H1 (cell line): ENCODE measurements around the gene ARHGAP26. TPM values are rescaled to one million over a fixed set of nuclear protein-coding genes. Genes with fewer than 3 reads are reported as not detected.
A peak's percentile ranks its signal among the peaks of the same experiment; 100 is the strongest.

Source experiments
- CTCF ChIA-PET: fragments of 300-600 bp; sonication (Branson Sonifier 250); formaldehyde crosslinking; loops from one replicate; lab custom pipeline; 2021; ENCODE audit not compliant: partially characterized antibody; lab: Charles Lee
- POLR2A ChIA-PET: fragments of 300-600 bp; sonication (Branson Sonifier 250); formaldehyde crosslinking; loops from one replicate; lab custom pipeline; 2021; ENCODE audit warnings: inconsistent platforms; ENCODE audit not compliant: partially characterized antibody; lab: Charles Lee
- DNase-seq, 2 experiments: peaks; one replicate each; pipeline versions ENCODE4 v3.0.0 to v3.0.0-alpha.2; 2010 to 2022; ENCODE audit warnings: low spot score in 2 of 2, low read depth in 1 of 2, mixed read lengths in 1 of 2
- FAIRE-seq: peaks from 2 replicates; lab custom pipeline; 2011; peaks lifted over from hg19 to GRCh38; lab: Jason Lieb, UNC
- H2AFZ ChIP-seq: 2 replicates; pipeline ENCODE4 v1.8.1; 2012; ENCODE audit warnings: low read length, inconsistent platforms
- H2AK5ac ChIP-seq: 2 replicates; pipeline ENCODE4 v1.6.1; 2013; ENCODE audit warnings: low read depth, low read length
- H2BK120ac ChIP-seq: replicated peaks from 2 replicates; pipeline ENCODE3; 2013; ENCODE audit warnings: low read depth, low read length, inconsistent platforms
- H2BK12ac ChIP-seq: 2 replicates; pipeline ENCODE4 v1.6.1; 2013; ENCODE audit warnings: low read depth, low read length
- H2BK15ac ChIP-seq: 2 replicates; pipeline ENCODE4 v1.6.1; 2013; ENCODE audit warnings: low read length
- H2BK20ac ChIP-seq: 2 replicates; pipeline ENCODE4 v1.6.1; 2013; ENCODE audit warnings: low read length
- H2BK5ac ChIP-seq: 2 replicates; pipeline ENCODE4 v1.6.1; 2013; ENCODE audit warnings: low read depth, low read length
- H3K14ac ChIP-seq: 2 replicates; pipeline ENCODE4 v1.6.1; 2013; ENCODE audit warnings: inconsistent platforms; ENCODE audit not compliant: insufficient read length
- H3K18ac ChIP-seq: 2 replicates; pipeline ENCODE4 v1.6.1; 2013; ENCODE audit warnings: low read length; ENCODE audit errors: extremely low read depth
- H3K23ac ChIP-seq: 2 replicates; pipeline ENCODE4 v1.6.1; 2013; ENCODE audit warnings: inconsistent platforms; ENCODE audit not compliant: insufficient read length
- H3K23me2 ChIP-seq: 2 replicates; pipeline ENCODE4 v1.6.1; 2013; ENCODE audit warnings: low read depth, low read length
- H3K27ac ChIP-seq: 2 replicates; pipeline ENCODE4 v1.6.1; 2011; ENCODE audit warnings: low read depth, low read length, inconsistent platforms
- H3K27me3 ChIP-seq, 4 experiments: replicated peaks in 1 of 4; 1 replicate in 1 of 4; 2 replicates in 3 of 4; pipeline versions ENCODE4 v1.6.1 to v1.8.1; 2011 to 2013; ENCODE audit warnings: low read length in 3 of 4, mild to moderate bottlenecking in 3 of 4, inconsistent platforms in 2 of 4, mixed read lengths in 2 of 4, moderate library complexity in 1 of 4; ENCODE audit not compliant: control insufficient read depth in 3 of 4, insufficient read depth in 3 of 4; ENCODE audit errors: extremely low read depth in 1 of 4
- H3K36me3 ChIP-seq, 4 experiments: 2 replicates each; pipeline versions ENCODE4 v1.6.1 to v1.8.1; 2011 to 2013; ENCODE audit warnings: mild to moderate bottlenecking in 4 of 4, low read length in 3 of 4, moderate library complexity in 2 of 4, control low read depth in 1 of 4, inconsistent platforms in 1 of 4; ENCODE audit not compliant: insufficient read depth in 4 of 4, control insufficient read depth in 2 of 4
- H3K4ac ChIP-seq: replicated peaks from 2 replicates; pipeline ENCODE3; 2013; ENCODE audit warnings: low read length, low read depth, mixed read lengths, inconsistent platforms; ENCODE audit not compliant: insufficient read length
- H3K4me1 ChIP-seq, 4 experiments: replicated peaks in 1 of 4; 1 replicate in 1 of 4; 2 replicates in 3 of 4; pipeline versions ENCODE4 v1.6.1 to v1.8.1; 2011 to 2013; ENCODE audit warnings: low read length in 3 of 4, inconsistent platforms in 2 of 4, mixed read lengths in 1 of 4; ENCODE audit not compliant: insufficient read depth in 4 of 4, control insufficient read depth in 3 of 4
- H3K4me2 ChIP-seq, 2 experiments: 2 replicates each; pipeline versions ENCODE4 v1.6.1 to v1.8.1; 2011 to 2013; ENCODE audit warnings: low read depth in 2 of 2, low read length in 2 of 2, control low read depth in 1 of 2, inconsistent platforms in 1 of 2, mild to moderate bottlenecking in 1 of 2; ENCODE audit not compliant: insufficient read depth in 1 of 2
- H3K4me3 ChIP-seq, 4 experiments: fragments of 200-600, 300-600 bp in 1 of 4; sonication (generic), shearing (Covaris generic), sonication (Bioruptor Twin) in 1 of 4; 2 replicates each; pipeline versions ENCODE4 v1.5.1 to v1.8.1; 2011 to 2016; ENCODE audit warnings: low read length in 4 of 4, low read depth in 3 of 4, control low read depth in 2 of 4, inconsistent platforms in 2 of 4, mild to moderate bottlenecking in 2 of 4, mixed read lengths in 1 of 4, moderate library complexity in 1 of 4; ENCODE audit not compliant: insufficient read depth in 2 of 4; ENCODE audit errors: extremely low read depth in 1 of 4
- H3K56ac ChIP-seq: replicated peaks from 2 replicates; pipeline ENCODE3; 2013; ENCODE audit warnings: low read depth, mild to moderate bottlenecking, mixed read lengths, low read length, inconsistent platforms; ENCODE audit not compliant: insufficient read length
- H3K79me1 ChIP-seq: 2 replicates; pipeline ENCODE4 v1.6.1; 2013; ENCODE audit warnings: low read depth, low read length, control low read depth
- H3K79me2 ChIP-seq, 2 experiments: 2 replicates each; pipeline versions ENCODE4 v1.6.1 to v1.8.1; 2012 to 2013; ENCODE audit warnings: low read length in 2 of 2, mild to moderate bottlenecking in 2 of 2, inconsistent platforms in 1 of 2; ENCODE audit not compliant: insufficient read depth in 2 of 2, control insufficient read depth in 1 of 2
- H3K9ac ChIP-seq, 4 experiments: replicated peaks in 1 of 4; 1 replicate in 1 of 4; 2 replicates in 3 of 4; pipeline versions ENCODE4 v1.6.1 to v1.8.1; 2011 to 2013; ENCODE audit warnings: low read depth in 3 of 4, low read length in 3 of 4, control low read depth in 2 of 4, mild to moderate bottlenecking in 2 of 4, moderate library complexity in 2 of 4, inconsistent platforms in 1 of 4; ENCODE audit errors: extremely low read depth in 1 of 4
- H3K9me3 ChIP-seq, 2 experiments: 2 replicates each; pipeline versions ENCODE4 v1.6.1 to v1.8.1; 2012 to 2013; ENCODE audit warnings: mild to moderate bottlenecking in 2 of 2, moderate library complexity in 2 of 2, control low read depth in 1 of 2, inconsistent platforms in 1 of 2, low read depth in 1 of 2, low read length in 1 of 2, mixed read lengths in 1 of 2; ENCODE audit not compliant: insufficient read depth in 2 of 2
- H4K20me1 ChIP-seq, 2 experiments: replicated peaks in 1 of 2; 2 replicates each; pipeline versions ENCODE3 to v1.8.1; 2011 to 2013; ENCODE audit warnings: inconsistent platforms in 2 of 2, low read length in 2 of 2, mild to moderate bottlenecking in 1 of 2; ENCODE audit not compliant: insufficient read depth in 2 of 2, control insufficient read depth in 1 of 2
- H4K5ac ChIP-seq: 2 replicates; pipeline ENCODE4 v1.6.1; 2013; ENCODE audit warnings: low read length, low read depth, mixed read lengths, inconsistent platforms; ENCODE audit not compliant: insufficient read length
- H4K8ac ChIP-seq: 2 replicates; pipeline ENCODE4 v1.8.0; 2013; ENCODE audit warnings: mild to moderate bottlenecking, moderate library complexity, low read length, inconsistent platforms; ENCODE audit not compliant: insufficient read depth; ENCODE audit errors: extremely low read depth
- H4K91ac ChIP-seq: replicated peaks from 2 replicates; pipeline ENCODE3; 2013; ENCODE audit warnings: low read length, mixed read lengths, inconsistent platforms; ENCODE audit not compliant: insufficient read length
- CTCF ChIP-seq, 3 experiments: IDR thresholded peaks; 1 replicate in 2 of 3; 2 replicates in 1 of 3; pipeline versions ENCODE4 v1.5.1 to v1.6.1; 2011; ENCODE audit warnings: low read length in 3 of 3, mild to moderate bottlenecking in 3 of 3, inconsistent platforms in 2 of 3, low read depth in 1 of 3, moderate library complexity in 1 of 3; ENCODE audit not compliant: insufficient read depth in 1 of 3; ENCODE audit errors: control extremely low read depth in 1 of 3
- WGBS, 2 experiments: shearing (Covaris generic) in 1 of 2; methylation state at CpG; one replicate each; pipeline versions ENCODE4 v1.1.6 to v1.1.7; 2013 to 2015; ENCODE audit warnings: low lambda C conversion rate in 2 of 2, mixed read lengths in 2 of 2, inconsistent platforms in 1 of 2, low coverage in 1 of 2, missing lambda C conversion rate in 1 of 2; ENCODE audit not compliant: insufficient replicate concordance in 2 of 2, insufficient coverage in 1 of 2, insufficient read length in 1 of 2; ENCODE audit errors: extremely low coverage in 1 of 2, missing lambda C conversion rate in 1 of 2; 5-methylcytosine and 5-hydroxymethylcytosine counted together
- polyA plus RNA-seq, 7 experiments: library from polyadenylated mRNA; depleted of rRNA in 3 of 7; stranded (reverse) in 5 of 7; unstranded in 2 of 7; fragments of >200 nt in 5 of 7; fragments of 200-250 nt in 2 of 7; gene quantifications; 1 replicate in 5 of 7; 2 replicates in 1 of 7; 4 replicates in 1 of 7; pipeline versions ENCODE4 v1.2.1 to v1.2.3, GENCODE V29; 2011 to 2013; ENCODE audit warnings: missing spikeins in 2 of 7, mixed read lengths in 2 of 7
- total RNA-seq: library from RNA; stranded (reverse); fragmentation: NEBNext Ultra II Directional; extraction: Animal tissue kit (Norgen Biotek cat#: 25700); gene quantifications from 2 replicates; pipeline ENCODE4 v1.2.1, GENCODE V29; 2021
- TF ChIP-seq, protein P1 (sequence below): IDR thresholded peaks from 2 replicates; pipeline ENCODE4 v1.6.1; 2012; ENCODE audit warnings: low read length, inconsistent platforms

ARHGAP26 gene
- total and polyA plus RNA-seq, 2 of the 8 experiments (the other 6 are each of a cell fraction or from before 2014, with no cell fraction given), result 7.1 to 24.8 TPM

DNA sequence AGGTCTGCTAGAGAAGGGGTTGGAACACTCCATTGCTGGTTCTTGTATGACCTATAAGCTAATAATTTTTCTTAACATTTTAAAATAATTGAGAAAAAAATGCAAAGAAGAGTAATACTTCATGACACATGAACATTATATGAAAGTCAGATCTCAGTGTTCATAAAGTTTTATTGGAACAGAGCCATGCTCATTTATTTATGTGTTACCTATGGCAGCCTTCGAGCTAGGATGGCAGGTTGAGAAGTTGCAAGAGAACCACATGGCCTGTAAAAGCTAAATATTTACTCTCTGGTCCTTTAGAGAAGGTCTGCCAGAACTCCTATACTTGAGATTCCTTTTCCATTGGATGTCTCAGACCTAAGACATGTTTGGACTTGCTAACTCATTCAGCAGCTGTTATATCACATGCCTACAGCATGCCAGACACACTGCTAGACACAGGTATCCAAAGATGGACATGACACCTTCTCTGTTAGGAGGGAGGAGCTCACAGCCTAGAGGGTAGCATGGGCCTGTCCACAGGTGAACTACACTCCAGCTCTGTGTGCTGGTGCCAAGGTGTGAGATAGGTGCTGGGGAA lies 304.3 kb downstream of the ARHGAP26 start:
- no peaks in the 10 kb centered on the region for H3K79me2 ChIP-seq
- H2BK120ac ChIP-seq, result no peak overlapping the region
- no peak overlapping the region for H3K14ac ChIP-seq
- no peak for TF ChIP-seq CTCF (IDR thresholded peaks at IDR 0.05; ENCODE audit: control extremely low read depth in 1 of 3, insufficient read depth in 1 of 3, low read depth in 1 of 3, low read length in 3 of 3)
- TF ChIP-seq, protein P1, sequence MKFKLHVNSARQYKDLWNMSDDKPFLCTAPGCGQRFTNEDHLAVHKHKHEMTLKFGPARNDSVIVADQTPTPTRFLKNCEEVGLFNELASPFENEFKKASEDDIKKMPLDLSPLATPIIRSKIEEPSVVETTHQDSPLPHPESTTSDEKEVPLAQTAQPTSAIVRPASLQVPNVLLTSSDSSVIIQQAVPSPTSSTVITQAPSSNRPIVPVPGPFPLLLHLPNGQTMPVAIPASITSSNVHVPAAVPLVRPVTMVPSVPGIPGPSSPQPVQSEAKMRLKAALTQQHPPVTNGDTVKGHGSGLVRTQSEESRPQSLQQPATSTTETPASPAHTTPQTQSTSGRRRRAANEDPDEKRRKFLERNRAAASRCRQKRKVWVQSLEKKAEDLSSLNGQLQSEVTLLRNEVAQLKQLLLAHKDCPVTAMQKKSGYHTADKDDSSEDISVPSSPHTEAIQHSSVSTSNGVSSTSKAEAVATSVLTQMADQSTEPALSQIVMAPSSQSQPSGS, result no peak
- ChIA-PET CTCF (interaction anchor here (0.7 to 1.8 kb wide), 5 partner anchors 9 to 19 kb away, joined by 3 read pairs; no protein-coding TSS in a partner anchor), POLR2A (no interaction called here)
- WGBS, 2 experiments, result 96% methylated on average over 1 of the region's 1 CpG; no CpG with 5 or more reads in 1 of the 2 experiments
- H3K18ac ChIP-seq, result no peak overlapping the region
- H3K9ac ChIP-seq, result no peak overlapping the region; a peak in 1 of 7 replicates
- peaks cover 6 to 9% of the 10 kb centered on the region in 2 experiments; a peak in 2 of 4 replicates for H3K9me3 ChIP-seq
- no peaks in the 10 kb centered on the region for H3K79me1 ChIP-seq
- H2BK15ac ChIP-seq, result no peak overlapping the region
- H4K91ac ChIP-seq, result peak overlapping the region; percentile 33
- FAIRE-seq (no peak), DNase-seq (no peak)
- H3K4me2 ChIP-seq, result no peak overlapping the region
- no peak overlapping the region for H3K23ac ChIP-seq
- no peak overlapping the region for H2BK12ac ChIP-seq
- no peaks in the 10 kb centered on the region for H3K23me2 ChIP-seq
- no peak overlapping the region for H3K27ac ChIP-seq
- H3K56ac ChIP-seq, result no peak overlapping the region
- H2BK5ac ChIP-seq, result peak overlapping the region; percentile 69; the same call in 1 of the 2 replicates
- H3K36me3 ChIP-seq, result peaks cover 0 to 8% (median 0%) of the 10 kb centered on the region in 4 experiments; a peak in 3 of 8 replicates
- no peak overlapping the region for H3K4me3 ChIP-seq
- H4K8ac ChIP-seq, result no peak overlapping the region; the same call in 1 of the 2 replicates
- no peak overlapping the region for H2BK20ac ChIP-seq
- H4K5ac ChIP-seq, result no peak overlapping the region
- H4K20me1 ChIP-seq, result no peaks in the 10 kb centered on the region
- H3K4ac ChIP-seq, result no peak overlapping the region
- H2AFZ ChIP-seq, result no peak overlapping the region
- peaks cover 0 to 3% (median 1%) of the 10 kb centered on the region in 4 experiments; a peak in 2 of 7 replicates for H3K4me1 ChIP-seq
- H2AK5ac ChIP-seq, result peak overlapping the region; percentile 4; the same call in 1 of the 2 replicates
- H3K27me3 ChIP-seq, result no peaks in the 10 kb centered on the region
